GM13976 (cell line): ENCODE data around the gene MCMBP.
"Not testable (repeated sequence)": the region's sequence is repeated elsewhere in the genome, so short reads cannot be mapped to it uniquely, and the experiment has no call there.

Experiments used
- DNase-seq: peaks from one replicate; pipeline ENCODE4 v3.0.0; 2012; ENCODE audit warnings: low spot score
- CTCF ChIP-seq: IDR thresholded peaks from 2 replicates; pipeline ENCODE4 v1.5.1; 2012; ENCODE audit warnings: borderline replicate concordance, mild to moderate bottlenecking; ENCODE audit not compliant: insufficient read depth; ENCODE audit errors: extremely low read depth, missing control alignments, control extremely low read depth
- in situ Hi-C: fragments of 300-500 bp; cut with MboI; formaldehyde crosslinking; loops from one replicate; pipeline ENCODE4 v1.12.0; 2022; ENCODE audit warnings: low sequenced_read_pairs, mixed read lengths, inconsistent platforms; ENCODE audit not compliant: unreplicated experiment

MCMBP gene

GRCh38 chr10:119871881-119872609, 598 bp downstream of the MCMBP start:
- no peak for TF ChIP-seq CTCF
- in situ Hi-C loops: no loop called here
- DNase-seq: peak; percentile 70

DNA sequence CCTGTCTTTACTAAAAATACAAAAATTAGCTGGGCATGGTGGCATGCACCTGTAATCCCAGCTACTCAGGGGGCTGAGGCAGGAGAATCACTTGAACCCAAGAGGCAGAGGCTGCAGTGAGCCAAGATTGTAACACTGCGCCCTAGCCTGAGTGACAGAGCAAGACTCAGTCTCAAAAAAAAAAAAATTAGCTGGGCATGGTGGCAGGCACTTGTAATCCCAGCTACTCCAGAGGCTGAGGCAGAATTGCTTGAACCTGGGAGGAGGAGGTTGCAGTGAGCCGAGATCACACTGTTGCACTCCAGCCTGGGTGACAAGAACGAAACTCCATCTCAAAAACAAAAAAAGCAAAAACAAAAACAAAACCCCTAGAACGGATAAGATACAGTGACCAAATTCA, 3.2 kb downstream of the MCMBP start:
- in situ Hi-C loops, DNase-seq: not testable (repeated sequence)

DNA sequence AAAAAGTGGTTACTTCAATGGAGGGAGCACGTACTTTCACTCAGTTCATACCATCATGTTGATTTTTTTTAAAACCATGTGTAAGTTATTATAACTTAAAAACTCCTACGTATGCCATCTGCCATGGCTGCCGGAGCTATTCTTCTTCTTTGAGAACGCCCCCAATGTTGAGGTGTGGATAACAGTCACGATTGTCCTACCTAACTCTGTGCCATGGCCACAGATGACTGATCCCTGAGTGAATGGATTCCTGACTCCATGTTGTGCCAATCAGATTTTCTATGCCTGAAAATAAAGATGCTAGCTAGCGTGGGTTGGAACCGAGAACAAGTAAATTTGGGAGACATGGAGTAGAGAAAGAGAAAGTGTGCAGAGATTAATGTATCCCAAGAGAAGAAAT, 5.3 kb downstream of the MCMBP start:
- no peak for DNase-seq
- in situ Hi-C loops: no loop called here
- no peak for TF ChIP-seq CTCF

- no peak for DNase-seq
- no peak for TF ChIP-seq CTCF
- in situ Hi-C loops: no loop called here
These were observed 6.9 kb downstream of the MCMBP start for GRCh38 chr10:119865699-119866240.

GRCh38 chr10:119863951-119864565, 8.6 kb downstream of the MCMBP start:
- no peak for TF ChIP-seq CTCF
- in situ Hi-C loops: no loop called here
- DNase-seq: no peak

DNA sequence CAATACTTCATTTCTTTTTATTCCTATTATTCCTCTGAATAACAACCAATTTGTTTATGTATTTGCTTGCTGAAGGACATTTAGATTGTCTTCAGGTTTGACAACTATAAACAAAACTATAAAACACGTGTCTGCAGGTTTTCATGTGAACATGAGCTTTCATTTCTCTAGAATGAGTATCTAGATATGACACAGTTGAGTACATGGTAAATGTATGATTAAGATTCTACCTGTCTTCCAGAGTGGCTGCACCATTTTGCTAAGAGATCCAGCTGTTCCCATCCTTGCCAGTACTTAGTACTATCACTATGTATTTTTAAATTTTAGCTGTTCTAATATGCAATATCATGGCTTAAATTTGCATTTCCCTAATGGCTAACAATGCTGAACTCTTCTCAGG, 10.1 kb downstream of the MCMBP start:
- in situ Hi-C loops: no loop called here
- DNase-seq: no peak
- TF ChIP-seq CTCF: no peak

DNA sequence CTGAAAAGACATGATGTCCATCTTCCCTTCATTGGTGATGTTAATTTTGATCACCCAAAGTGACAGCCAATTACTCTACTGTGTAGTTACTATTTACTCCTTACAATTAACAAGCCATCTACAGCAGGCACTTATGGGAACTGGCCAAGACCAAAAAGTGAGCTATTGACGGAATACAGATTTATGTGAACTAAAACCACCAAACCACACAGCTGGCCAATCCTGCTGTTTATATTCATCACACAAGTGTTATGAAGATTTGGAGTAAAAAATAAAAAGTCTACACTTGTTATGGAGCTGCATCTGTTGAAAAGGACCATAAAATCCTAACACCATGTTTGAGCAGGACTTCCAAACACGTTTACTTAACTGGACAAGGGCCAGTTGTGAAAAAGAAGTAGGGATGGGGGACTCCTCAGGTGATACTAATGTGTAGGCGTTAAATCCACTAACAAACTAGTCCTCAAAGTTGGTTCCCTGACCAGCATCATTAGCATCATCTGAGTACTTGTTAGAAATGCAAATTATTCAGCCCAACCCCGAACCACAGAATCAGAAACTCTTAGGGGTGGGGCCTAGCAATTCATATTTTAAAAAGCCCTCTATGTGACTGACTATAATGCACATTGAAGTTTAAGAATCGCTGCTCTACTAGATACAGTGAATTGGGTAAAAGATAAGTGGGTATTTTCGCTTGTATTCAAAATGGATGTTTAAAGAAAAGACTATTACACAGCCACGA, 11.6 kb downstream of the MCMBP start:
- no peak for TF ChIP-seq CTCF
- in situ Hi-C loops: no loop called here
- no peak for DNase-seq
